Endothelial cell of umbilical vein (primary cell): ENCODE measurements around the gene ITPR1. TPM values are rescaled to one million over a fixed set of nuclear protein-coding genes. Genes with fewer than 3 reads are reported as not detected.

ENCODE experiments used
- BruUV-seq: library from RNA; stranded (reverse); fragments of 400-500 nt; replicated peaks from 2 replicates; lab custom pipeline; 2021; lab: Mats Ljungman, UMichigan
- CTCF ChIA-PET: fragments of 300-600, 350-600 bp; sonication (Branson Sonifier 250); formaldehyde crosslinking; loops from one replicate; lab custom pipeline; 2021; ENCODE audit warnings: antibody characterized with exemption, inconsistent platforms; lab: Charles Lee
- POLR2A ChIA-PET: fragments of 300-600, 350-600 bp; sonication (Branson Sonifier 250); formaldehyde crosslinking; loops from one replicate; lab custom pipeline; 2021; ENCODE audit warnings: antibody characterized with exemption, inconsistent platforms; lab: Charles Lee
- DNase-seq: peaks from one replicate; pipeline ENCODE4 v3.0.0-alpha.2; 2011; ENCODE audit warnings: low read depth, low spot score
- FAIRE-seq: peaks from 2 replicates; lab custom pipeline; 2011; peaks lifted over from hg19 to GRCh38; lab: Jason Lieb, UNC
- H2AFZ ChIP-seq: 2 replicates; pipeline ENCODE4 v1.6.0; 2012; ENCODE audit warnings: low read depth, low read length, control low read depth, inconsistent platforms
- H3K27ac ChIP-seq: 2 replicates; pipeline ENCODE4 v1.5.1; 2011; ENCODE audit warnings: low read depth, mild to moderate bottlenecking, control low read depth, low read length, moderate library complexity; ENCODE audit not compliant: insufficient read depth
- H3K27me3 ChIP-seq, 2 experiments: 2 replicates each; pipeline versions ENCODE4 v1.6.0 to v1.6.1; 2011; ENCODE audit warnings: low read length in 2 of 2, mixed read lengths in 1 of 2; ENCODE audit not compliant: control insufficient read depth in 2 of 2, insufficient read depth in 2 of 2
- H3K36me3 ChIP-seq, 2 experiments: 2 replicates in 1 of 2; 3 replicates in 1 of 2; pipeline ENCODE4 v1.5.1; 2011; ENCODE audit warnings: low read length in 2 of 2, mild to moderate bottlenecking in 1 of 2, moderate library complexity in 1 of 2; ENCODE audit not compliant: control insufficient read depth in 2 of 2, insufficient read depth in 2 of 2; ENCODE audit errors: extremely low read depth in 1 of 2
- H3K4me1 ChIP-seq: 3 replicates; pipeline ENCODE4 v1.5.1; 2011; ENCODE audit warnings: mild to moderate bottlenecking, low read length; ENCODE audit not compliant: control insufficient read depth, insufficient read depth; ENCODE audit errors: extremely low read depth
- H3K4me2 ChIP-seq: 2 replicates; pipeline ENCODE4 v1.6.1; 2011; ENCODE audit warnings: low read length, control low read depth, mixed read lengths; ENCODE audit not compliant: insufficient read depth
- H3K4me3 ChIP-seq, 3 experiments: fragments of 200-600 bp in 1 of 3; sonication (generic), shearing (Covaris generic) in 1 of 3; replicated peaks in 1 of 3; 2 replicates each; pipeline ENCODE4 v1.5.1; 2011 to 2016; ENCODE audit warnings: control low read depth in 3 of 3, low read length in 3 of 3, mild to moderate bottlenecking in 2 of 3, inconsistent platforms in 1 of 3, low read depth in 1 of 3, moderate library complexity in 1 of 3; ENCODE audit not compliant: insufficient read depth in 1 of 3
- H3K79me2 ChIP-seq: 2 replicates; pipeline ENCODE4 v1.6.0; 2012; ENCODE audit warnings: low read length, inconsistent platforms; ENCODE audit not compliant: control insufficient read depth, insufficient read depth
- H3K9ac ChIP-seq: replicated peaks from 2 replicates; pipeline ENCODE3; 2011; ENCODE audit warnings: low read length, control low read depth; ENCODE audit not compliant: insufficient read depth; ENCODE audit errors: extremely low read depth
- H3K9me1 ChIP-seq: replicated peaks from 3 replicates; pipeline ENCODE4 v1.6.0; 2011; ENCODE audit warnings: mild to moderate bottlenecking, low read length; ENCODE audit not compliant: control insufficient read depth, insufficient read depth; ENCODE audit errors: extremely low read depth
- H3K9me3 ChIP-seq: replicated peaks from 2 replicates; pipeline ENCODE4 v1.5.1; 2012; ENCODE audit warnings: low read length, inconsistent platforms; ENCODE audit not compliant: control insufficient read depth, insufficient read depth
- H4K20me1 ChIP-seq: replicated peaks from 2 replicates; pipeline ENCODE3; 2011; ENCODE audit warnings: mild to moderate bottlenecking, low read length; ENCODE audit not compliant: control insufficient read depth, insufficient read depth; ENCODE audit errors: extremely low read depth
- EZH2 ChIP-seq: IDR thresholded peaks from 2 replicates; pipeline ENCODE4 v1.6.1; 2012; ENCODE audit warnings: borderline replicate concordance, low read depth, mild to moderate bottlenecking, moderate library complexity, low read length, inconsistent platforms; ENCODE audit not compliant: severe bottlenecking
- FOS ChIP-seq: IDR thresholded peaks from 2 replicates; pipeline ENCODE4 v1.6.1; 2011; ENCODE audit warnings: mild to moderate bottlenecking, low read length, moderate library complexity, borderline replicate concordance; ENCODE audit not compliant: insufficient read depth
- GATA2 ChIP-seq: IDR thresholded peaks from 2 replicates; pipeline ENCODE4 v1.7.0; 2011; ENCODE audit warnings: low read depth, mild to moderate bottlenecking, moderate library complexity, mixed read lengths, low read length; ENCODE audit not compliant: insufficient read length, insufficient read depth
- JUN ChIP-seq: IDR thresholded peaks from 2 replicates; pipeline ENCODE4 v1.6.1; 2011; ENCODE audit warnings: borderline replicate concordance, low read depth; ENCODE audit not compliant: insufficient read length, insufficient read depth
- MYC ChIP-seq: IDR thresholded peaks from one replicate; pipeline ENCODE4 v1.6.1; 2011; ENCODE audit warnings: mild to moderate bottlenecking, low read depth, low read length
- POLR2A ChIP-seq: IDR thresholded peaks from 2 replicates; pipeline ENCODE4 v1.6.1; 2012; ENCODE audit warnings: low read depth, mild to moderate bottlenecking, control low read depth, low read length
- POLR2AphosphoS5 ChIP-seq: IDR thresholded peaks from 2 replicates; pipeline ENCODE4 v1.6.1; 2012; ENCODE audit warnings: low read depth, mild to moderate bottlenecking, control low read depth, low read length, moderate library complexity; ENCODE audit not compliant: insufficient read depth
- dilution Hi-C: fragments of 300-500 bp; cut with MboI; formaldehyde crosslinking; loops from one replicate; pipeline ENCODE4 v1.15.0; 2019; ENCODE audit warnings: low sequenced_read_pairs; ENCODE audit not compliant: extremely low pct_ligation_motif_present
- intact Hi-C: fragments of 100-400 bp; cut with micrococcal nuclease; formaldehyde crosslinking; loops from one replicate; pipeline ENCODE4 v1.10.0; 2022
- polyA plus RNA-seq, 4 experiments: library from polyadenylated mRNA; depleted of rRNA in 3 of 4; stranded (reverse) in 3 of 4; unstranded in 1 of 4; fragments of >200 nt; gene quantifications; 2 replicates each; pipeline versions ENCODE4 v1.2.1 to v1.2.3, GENCODE V29; 2011 to 2012; ENCODE audit warnings: missing spikeins in 1 of 4
- total RNA-seq: library from RNA; stranded (reverse); gene quantifications from 2 replicates; pipeline ENCODE4 v1.2.3, GENCODE V29; 2021
- TF ChIP-seq, protein P1 (sequence below), 2 donors: IDR thresholded peaks; 1 replicate in 1 of 2; 2 replicates in 1 of 2; pipeline ENCODE4 v1.5.1; 2011; ENCODE audit warnings: low read length in 2 of 2, mild to moderate bottlenecking in 2 of 2, moderate library complexity in 2 of 2, control low read depth in 1 of 2, inconsistent platforms in 1 of 2, low read depth in 1 of 2; ENCODE audit not compliant: insufficient read depth in 1 of 2; ENCODE audit errors: extremely low read depth in 1 of 2
- TF ChIP-seq, protein P2 (sequence below): IDR thresholded peaks from 2 replicates; pipeline ENCODE4 v1.6.1; 2011; ENCODE audit not compliant: insufficient read depth, insufficient read length

The ITPR1 gene
- total and polyA plus RNA-seq, 2 donors (not counting 3 experiments of a cell fraction or from before 2014, with no cell fraction given), result 5.1 to 16.1 TPM

DNA sequence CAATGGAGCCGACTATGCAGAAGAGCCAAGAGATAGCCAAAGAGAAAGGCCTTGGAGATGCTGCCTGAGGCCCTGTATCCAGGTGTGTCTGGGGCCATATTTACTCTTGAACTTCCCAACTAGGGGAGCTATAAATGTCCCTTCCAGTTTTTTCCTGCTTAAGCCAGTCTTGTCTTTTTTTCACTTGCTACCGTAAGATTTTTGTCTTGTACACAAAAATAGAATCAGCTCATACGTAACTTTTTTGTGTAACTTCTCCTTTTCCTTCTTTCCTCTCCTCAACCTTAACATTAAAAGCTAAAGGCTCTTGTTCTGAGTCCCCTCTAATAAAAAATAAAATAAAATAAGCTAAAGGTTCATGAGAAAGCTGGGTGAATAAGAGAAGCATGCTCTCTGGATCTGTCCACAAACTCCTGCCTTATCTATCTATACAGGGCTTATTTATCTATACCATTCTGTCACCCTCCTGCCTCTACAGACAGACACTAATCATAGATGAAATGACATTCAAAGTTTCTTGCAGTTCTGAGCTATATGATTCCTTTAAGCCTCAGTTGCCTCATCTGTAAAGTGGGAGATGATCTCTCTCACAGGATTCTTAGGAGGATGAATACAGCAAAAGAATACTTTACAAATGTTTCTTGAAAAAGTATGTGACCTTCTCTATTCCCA is 30.6 kb upstream of the ITPR1 start:
- no TSS peak for BruUV-seq
- ChIA-PET CTCF (interaction anchor here (1.3 to 2.2 kb wide), 2 partner anchors 12 to 112 kb away, joined by 3 to 9 read pairs; no protein-coding TSS in a partner anchor), POLR2A (no interaction called here)
- Histone ChIP-seq H3K36me3 (no peaks in the 10 kb centered on the region), H4K20me1 (no peaks in the 10 kb centered on the region), H3K27ac (no peak overlapping the region), H2AFZ (no peak overlapping the region), H3K9ac (no peak overlapping the region), H3K27me3 (no peaks in the 10 kb centered on the region), H3K4me3 (no peak overlapping the region), H3K4me1 (peaks cover 4% of the 10 kb centered on the region), H3K4me2 (no peak overlapping the region), H3K9me3 (no peaks in the 10 kb centered on the region), H3K9me1 (no peaks in the 10 kb centered on the region), H3K79me2 (peaks cover 2% of the 10 kb centered on the region)
- DNase-seq, result no peak
- TF ChIP-seq, protein P1, sequence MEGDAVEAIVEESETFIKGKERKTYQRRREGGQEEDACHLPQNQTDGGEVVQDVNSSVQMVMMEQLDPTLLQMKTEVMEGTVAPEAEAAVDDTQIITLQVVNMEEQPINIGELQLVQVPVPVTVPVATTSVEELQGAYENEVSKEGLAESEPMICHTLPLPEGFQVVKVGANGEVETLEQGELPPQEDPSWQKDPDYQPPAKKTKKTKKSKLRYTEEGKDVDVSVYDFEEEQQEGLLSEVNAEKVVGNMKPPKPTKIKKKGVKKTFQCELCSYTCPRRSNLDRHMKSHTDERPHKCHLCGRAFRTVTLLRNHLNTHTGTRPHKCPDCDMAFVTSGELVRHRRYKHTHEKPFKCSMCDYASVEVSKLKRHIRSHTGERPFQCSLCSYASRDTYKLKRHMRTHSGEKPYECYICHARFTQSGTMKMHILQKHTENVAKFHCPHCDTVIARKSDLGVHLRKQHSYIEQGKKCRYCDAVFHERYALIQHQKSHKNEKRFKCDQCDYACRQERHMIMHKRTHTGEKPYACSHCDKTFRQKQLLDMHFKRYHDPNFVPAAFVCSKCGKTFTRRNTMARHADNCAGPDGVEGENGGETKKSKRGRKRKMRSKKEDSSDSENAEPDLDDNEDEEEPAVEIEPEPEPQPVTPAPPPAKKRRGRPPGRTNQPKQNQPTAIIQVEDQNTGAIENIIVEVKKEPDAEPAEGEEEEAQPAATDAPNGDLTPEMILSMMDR (IDR thresholded peaks at IDR 0.05; ENCODE audit: extremely low read depth in 1 of 2, insufficient read depth in 1 of 2, low read depth in 1 of 2, low read length in 2 of 2), result no peak
- TF ChIP-seq POLR2AphosphoS5, result no peak
- no peak for TF ChIP-seq GATA2
- TF ChIP-seq POLR2A, result no peak
- no peak for TF ChIP-seq MYC
- TF ChIP-seq EZH2, result no peak
- no peak for TF ChIP-seq FOS
- TF ChIP-seq JUN, result no peak
- TF ChIP-seq, protein P2, sequence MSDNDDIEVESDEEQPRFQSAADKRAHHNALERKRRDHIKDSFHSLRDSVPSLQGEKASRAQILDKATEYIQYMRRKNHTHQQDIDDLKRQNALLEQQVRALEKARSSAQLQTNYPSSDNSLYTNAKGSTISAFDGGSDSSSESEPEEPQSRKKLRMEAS, result no peak
- intact Hi-C loops (no loop called here), dilution Hi-C loops (no loop called here)
- FAIRE-seq, result no peak
